Midbrain (tissue), 1 donor: ENCODE data around the gene SCUBE2.
"Not testable (repeated sequence)": the region's sequence is repeated elsewhere in the genome, so short reads cannot be mapped to it uniquely, and the experiment has no call there.

ENCODE experiments used
- DNase-seq: peaks from one replicate; lab custom pipeline; 2025; lab: John Stamatoyannopoulos, UW

SCUBE2 gene

DNA sequence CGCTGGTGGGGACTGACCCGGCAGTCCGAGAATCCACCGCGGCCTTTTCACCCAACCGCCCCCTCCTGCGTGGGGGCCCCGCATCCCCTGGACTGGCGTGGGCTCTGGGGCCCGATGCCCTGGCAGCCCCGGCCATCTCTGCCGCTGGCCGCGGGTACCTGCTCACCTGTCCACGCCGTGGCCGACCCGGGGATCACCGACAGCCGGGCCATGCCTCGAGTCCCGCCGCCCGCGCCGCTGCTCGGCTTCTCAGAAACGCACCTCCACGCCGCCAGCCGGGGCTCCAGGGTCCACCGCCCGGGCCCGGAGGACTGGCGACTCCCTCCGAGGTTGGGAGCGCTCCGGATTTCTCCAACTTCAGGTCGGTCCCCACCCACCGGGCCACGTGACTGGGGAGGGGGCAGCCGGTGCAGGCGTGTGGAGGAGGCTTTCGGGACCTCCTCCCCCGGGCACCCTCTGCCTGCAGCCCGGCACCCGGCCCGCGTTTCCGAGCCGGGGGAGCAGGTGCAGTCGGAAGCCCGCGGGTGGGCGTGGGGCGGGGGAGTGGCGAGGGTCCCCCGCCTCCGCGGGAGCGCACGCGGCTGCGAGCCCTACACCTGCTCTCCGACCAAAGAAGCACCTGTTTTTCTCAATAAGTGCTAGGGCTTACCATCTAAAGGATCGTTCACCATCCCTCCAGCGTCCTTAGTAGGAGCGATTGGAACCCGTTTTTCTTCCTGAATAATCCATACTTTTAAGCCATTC lies 87.0 kb downstream of the SCUBE2 start:
- no peak for DNase-seq

DNA sequence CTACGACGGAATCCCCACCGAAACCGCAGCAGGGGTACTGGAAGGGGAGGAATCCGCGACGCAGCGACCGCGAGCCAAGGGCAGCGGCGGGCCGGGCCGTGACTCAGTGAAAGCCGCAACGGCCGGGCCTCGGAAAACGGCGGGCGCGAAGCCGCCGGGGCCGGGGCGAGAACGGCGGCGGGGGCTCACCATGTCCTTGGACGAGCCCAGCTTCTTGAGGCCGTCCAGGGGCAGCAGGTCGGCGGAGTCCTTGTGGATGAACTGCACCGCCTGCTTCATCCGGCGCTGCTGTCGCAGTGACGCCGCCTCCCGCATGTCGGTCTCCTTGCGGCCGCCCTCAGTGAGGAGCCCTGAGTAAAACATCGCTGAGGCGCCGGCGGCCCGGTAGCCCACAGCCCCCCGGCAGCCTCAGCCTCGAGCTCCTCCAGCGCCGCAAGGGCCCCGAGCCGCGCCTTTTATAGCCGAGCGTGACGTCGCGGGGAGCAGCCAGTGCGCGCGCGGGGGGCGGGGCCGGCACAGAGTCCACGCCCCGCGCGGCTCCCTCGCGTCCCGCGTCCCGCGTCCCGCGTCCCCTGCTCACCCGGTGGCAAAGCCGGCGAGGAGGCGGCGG lies 87.7 kb downstream of the SCUBE2 start, which contains the start of gene NRIP3:
NRIP3 (minus strand) TSS at position 429 of the 610 bp plus-strand sequence; CDS start at position 363, 66 bp downstream.
- peak; percentile 32 for DNase-seq

DNA sequence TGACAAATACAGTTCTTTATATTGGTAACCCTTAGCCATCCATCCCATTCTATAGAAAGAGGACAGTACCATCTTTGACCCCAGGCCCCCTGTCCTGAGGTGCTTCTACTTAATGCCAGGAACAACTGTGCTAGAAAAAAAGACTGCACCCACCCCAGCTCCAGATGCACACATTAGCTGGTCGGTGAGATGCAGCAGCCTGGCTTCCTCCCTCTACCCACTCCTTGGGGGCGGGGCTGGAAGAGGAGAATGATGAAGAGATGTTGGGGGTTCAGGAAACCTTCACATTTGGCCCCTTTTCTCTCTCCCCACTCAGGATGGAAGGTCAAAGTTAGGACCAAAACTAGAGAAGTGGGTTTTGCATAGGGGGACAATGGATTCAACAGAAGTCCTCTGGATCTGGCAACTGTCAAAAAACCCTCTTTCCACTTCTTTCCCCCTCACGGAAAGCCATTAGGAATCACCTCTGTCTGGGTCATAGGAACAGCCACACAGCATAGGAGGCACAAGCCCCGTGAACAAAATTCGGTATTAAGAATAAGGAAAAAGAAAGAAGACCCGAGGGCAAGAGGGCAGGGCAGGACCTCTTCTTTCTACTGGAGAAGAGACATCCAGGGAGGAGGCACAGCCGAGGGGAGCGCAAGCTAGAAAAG lies 88.4 kb downstream of the SCUBE2 start:
- no peak for DNase-seq

DNA sequence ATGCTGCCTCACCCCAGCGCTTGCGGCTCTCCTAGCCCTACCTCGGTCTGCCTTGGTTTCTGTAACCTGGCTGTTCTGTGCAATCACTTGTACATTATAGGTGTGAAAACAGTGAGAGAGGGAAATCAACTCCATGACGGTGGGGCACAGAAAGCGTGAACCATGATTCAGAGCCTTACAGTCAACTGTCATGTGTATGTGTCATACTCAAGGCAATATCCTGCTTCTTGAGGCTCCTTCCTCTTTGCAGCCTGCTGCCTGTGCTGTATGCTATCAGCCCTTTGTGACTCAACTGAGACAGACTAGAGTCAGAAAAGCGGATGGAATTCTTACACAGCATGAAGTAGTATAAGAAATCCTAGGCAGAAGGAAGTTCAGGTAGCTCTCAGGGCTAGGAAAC lies 89.7 kb downstream of the SCUBE2 start:
- no peak for DNase-seq

DNA sequence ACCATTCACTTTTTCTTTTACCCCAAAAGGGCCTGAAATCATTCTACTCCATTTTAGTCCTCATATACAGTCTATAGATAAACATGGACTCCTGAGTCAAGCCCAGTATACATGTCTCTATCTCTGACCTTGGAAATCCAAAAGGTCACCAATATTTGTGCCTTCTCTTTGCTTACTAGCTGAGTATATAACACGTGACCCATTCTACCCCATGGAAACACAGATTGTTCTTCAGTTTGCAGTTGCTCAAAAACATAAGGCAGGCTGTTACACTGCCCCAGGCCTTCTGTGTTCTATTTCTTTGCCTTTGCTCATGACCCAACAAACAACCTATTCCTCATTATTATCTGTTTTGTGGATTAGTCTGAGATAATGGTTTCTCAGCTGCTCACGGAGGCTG lies 93.4 kb downstream of the SCUBE2 start:
- DNase-seq = no peak

DNA sequence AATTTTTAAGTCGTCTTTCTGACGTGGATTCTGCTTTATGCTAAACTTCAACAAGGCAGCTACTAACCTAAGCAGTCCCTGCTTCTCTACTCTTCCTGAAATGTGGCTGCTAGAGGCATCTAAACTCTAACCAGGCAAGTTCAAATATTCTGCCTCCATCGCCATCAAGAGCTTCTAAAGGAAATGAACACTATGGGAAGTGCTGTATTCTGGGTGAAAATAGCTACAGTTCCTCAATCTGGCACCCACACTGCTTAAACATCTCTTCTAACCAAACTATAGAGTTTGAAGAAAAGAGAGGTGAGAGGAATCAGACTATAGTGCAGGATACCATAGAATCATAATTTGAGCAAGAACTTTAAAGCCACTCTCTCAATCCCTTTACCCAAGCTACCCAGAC lies 93.9 kb downstream of the SCUBE2 start:
- DNase-seq = no peak

DNA sequence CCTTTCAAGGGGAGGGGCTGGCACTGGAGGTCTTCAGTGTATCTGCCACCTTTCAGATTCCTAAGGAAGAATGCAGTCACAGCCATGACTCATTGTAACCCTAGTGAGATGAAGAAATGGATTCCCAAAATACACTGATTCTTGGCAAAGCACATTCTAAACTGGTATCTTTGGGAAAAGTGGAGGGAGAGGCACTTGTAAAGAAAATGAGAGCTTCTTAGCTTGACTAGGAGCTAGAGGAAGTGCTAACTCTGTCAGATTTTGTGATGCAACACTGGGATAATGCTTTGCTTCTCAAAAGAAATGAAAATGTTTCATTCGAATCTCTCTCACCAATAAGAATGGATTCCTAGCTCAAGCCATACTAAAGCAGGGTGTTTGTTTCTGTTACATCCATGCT lies 101.9 kb downstream of the SCUBE2 start:
- no peak for DNase-seq

DNA sequence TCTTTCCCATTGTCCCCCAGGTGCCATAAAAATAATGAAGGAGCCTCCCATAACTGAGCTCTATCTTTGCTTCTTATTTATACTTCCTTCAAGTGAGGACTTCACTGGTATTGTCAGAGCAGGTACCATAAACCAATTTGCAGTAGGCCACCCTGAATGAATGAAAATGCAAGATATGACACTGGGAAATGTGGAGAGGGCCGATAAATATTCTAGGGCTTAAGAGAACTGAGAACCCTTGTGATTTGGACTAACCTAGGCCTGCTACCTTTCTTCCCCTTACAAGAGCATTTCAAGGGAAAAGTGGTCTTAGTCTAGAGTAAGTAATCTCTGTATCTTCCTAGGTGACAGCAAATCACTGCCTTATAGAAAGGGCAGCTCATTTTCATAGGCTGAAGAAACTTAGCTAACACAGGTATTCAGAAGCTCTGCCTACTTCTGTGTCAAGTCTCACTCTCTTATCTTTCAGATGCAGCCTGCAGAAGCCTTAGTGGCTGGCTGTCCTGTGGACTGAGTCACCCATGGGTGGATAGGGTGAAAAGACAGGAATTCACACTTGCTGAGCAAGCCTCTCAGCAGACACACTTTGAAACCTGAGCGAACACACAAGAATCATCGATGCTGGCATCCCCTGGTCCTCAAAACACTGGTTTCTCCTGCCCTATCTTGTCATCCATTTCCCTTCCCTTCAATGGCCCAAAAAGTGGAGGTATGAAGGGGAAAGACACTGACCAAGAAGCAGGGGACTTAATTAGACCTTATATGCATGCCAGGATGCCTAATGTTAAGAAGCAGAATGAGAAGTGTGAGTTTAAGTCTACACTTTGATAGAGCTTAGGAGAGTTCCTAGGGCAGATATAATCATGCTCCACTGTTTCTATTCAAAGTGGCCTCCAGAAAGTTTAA lies 102.8 kb downstream of the SCUBE2 start:
- DNase-seq = no peak

DNA sequence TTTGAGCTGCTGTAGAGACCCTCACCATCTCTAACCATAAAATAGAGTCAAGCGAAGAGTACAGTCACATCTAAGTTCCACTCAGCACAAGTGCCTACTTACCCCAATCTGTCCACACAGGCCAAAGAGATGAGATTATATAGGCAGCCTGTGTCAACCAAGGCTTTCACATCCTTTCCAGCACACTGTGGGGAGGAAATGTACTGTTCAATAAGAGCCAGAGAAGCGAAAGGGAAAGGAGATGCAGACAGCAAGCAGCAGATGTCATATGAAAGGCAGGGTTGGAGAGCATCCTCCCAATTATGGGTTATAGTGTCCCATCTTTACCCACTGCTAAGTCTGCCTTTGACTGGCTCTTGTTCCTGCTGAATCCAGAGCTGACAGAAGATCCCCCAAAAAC lies 104.0 kb downstream of the SCUBE2 start:
- no peak for DNase-seq

DNA sequence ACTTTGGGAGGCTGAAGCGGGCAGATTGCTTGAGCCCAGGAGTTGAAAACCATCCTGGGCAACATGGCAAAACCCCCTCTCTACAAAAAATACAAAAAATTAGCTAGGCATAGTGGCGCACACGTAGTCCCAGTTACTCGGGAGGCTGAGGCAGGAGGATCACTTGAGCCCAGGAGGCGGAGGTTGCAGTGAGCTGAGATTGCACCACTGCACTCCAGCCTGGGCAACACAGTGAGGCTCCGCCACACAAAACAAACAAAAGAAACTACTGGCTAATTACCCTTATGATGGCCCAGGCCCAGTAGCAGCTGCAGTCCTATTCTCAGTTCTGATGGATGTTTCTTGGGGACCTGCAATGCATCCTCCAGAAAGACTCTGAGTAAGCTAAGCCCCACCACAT lies 104.6 kb downstream of the SCUBE2 start:
- not testable (repeated sequence) for DNase-seq

DNA sequence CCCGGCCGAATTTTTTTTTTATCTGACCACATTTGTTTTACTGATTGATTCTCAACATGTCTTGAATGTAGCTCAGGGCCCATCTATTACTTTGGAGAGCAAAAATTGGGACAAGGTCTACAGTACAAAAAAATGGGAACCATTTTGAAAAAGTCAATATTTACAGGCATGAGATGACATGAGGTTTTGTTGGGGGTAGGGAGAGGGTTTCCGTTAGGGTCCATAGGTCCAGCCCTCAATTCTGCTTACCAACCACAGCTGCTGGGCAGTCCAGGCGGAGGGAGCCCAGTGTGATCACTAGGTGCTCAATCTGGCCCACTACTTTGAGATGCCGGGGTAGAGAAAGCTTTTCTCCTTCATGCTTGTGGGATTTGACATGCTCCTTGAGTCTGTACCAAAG lies 105.9 kb downstream of the SCUBE2 start:
- DNase-seq = no peak

DNA sequence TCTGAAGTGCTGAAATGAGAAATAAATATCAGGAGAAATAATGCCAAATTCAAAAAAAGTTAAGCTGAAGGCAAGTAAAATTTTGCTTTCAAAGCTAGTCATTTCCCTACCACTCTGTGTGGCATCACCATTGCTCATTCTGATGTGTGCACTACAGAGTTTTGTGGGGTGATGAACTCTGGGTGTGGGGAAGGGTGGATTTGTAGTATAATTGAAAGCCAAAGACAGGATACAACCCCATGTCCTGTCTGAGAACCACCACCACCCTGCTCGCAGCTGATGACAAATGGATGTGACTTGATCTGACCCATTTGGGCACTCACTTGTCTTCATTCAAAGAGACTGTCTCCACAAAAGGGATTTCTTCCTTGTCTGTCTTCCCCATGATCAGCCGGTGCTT lies 107.8 kb downstream of the SCUBE2 start:
- DNase-seq = no peak

DNA sequence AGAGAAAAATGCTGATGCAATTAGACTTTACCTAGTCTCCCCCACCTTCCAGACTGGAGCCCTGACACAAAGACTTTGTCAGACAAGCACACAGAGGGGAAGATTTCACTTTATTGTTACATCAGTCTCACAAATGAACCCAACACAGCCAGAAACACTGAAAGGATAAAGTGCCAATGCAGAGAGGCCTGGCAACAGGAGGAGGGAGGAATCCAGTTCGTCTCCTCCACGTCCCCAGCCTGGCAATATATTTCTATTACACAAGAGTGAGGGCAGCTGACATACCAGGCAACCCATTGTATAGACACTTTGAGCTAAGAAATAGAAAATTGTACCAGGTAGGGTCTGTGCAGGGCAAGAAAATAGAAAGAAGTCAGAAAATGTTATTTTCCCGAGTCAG lies 110.9 kb downstream of the SCUBE2 start:
- DNase-seq = no peak

DNA sequence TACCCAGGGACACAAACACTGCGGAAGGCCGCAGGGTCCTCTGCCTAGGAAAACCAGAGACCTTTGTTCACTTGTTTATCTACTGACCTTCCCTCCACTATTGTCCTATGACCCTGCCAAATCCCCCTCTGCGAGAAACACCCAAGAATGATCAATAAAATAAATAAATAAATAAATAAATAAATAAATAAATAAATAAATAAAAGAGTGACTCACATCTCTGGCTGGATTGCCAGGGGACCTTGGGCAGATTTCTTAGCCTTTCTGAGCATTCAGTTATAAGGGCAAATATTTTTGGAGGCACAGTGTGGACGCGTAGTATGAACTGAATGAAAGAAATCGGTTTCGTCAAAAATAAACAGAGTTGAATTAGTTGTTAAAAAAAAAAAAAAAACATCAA lies 112.0 kb downstream of the SCUBE2 start:
- not testable (repeated sequence) for DNase-seq

DNA sequence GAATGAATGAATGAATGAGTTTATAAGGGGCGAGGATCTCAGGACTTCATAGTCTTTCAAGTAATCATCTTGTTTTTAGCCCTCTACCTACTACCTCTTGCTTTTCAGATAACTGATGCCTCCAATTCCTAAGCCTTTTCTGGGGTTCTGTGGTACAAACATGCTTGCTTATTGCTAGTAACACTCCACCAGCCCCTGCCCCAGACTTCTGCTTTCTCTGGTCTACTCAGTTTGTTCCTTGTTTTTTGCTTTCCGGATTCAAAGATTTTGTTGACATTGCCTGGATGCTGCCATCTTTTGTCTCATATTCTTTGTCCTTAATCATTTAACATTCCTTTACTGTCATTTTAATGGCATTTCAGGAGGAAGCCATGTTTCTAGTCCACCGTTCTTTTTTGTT lies 118.3 kb downstream of the SCUBE2 start:
- no peak for DNase-seq

DNA sequence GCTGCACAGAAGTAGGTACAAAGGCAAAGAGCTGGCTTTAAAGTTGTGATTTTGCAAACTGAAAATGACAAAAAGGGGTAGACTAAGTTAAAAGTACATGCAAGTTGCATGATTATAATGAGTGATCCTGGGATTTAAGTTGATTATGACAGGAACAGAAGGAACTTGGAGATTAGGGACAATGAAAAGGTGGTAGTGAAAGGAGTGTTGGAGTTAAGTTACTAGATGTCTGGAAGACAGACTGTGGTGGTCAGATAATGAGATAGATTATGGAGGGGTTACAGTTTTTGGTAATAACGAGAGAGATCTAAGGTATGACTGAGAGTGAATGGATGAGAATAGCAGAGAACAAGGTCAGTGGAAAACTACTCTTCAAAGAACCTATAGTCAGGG lies 119.5 kb downstream of the SCUBE2 start:
- no peak for DNase-seq

DNA sequence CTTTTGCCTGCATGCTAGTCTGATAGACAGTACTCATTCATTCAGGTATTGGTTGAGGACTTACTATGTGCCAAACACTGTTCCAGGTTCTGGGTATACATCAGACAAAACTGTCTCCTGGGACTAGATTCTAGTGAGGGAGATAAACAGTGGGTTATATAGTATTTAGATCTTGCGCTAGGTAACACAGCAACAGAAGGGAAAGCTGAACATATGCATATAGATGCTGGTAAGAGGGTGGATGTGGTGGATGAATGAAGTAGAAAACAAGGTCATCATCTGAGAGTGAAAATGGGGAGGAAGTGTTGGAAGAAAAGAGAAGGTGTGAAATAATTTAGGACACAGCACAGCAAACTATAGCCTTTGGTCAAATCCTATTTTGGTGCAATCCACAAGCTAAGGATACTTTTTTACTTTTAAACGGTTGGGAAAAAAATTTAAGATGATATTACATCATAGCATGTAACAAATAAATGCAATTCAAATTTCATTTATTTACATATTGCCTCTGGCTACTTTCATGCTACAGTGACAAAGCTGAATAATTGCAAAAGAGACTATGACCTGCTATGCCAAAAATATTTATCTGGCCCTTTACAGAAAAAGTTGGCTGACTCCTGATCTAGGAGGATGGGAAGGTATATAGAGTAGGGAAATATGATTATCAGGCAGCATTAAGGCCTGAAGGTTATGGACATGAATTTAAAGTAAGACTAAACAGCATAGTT lies 120.0 kb downstream of the SCUBE2 start:
- DNase-seq = no peak
